Retinal pigment epithelial cell (primary cell): Measurements from ENCODE around the gene TBC1D9.

Experiments used
- DNase-seq: peaks from one replicate; pipeline ENCODE4 v3.0.0-alpha.2; 2010; ENCODE audit warnings: low read depth
- H3K4me3 ChIP-seq: 2 replicates; pipeline ENCODE4 v1.5.1; 2011; ENCODE audit warnings: mild to moderate bottlenecking, low read length, control low read depth, moderate library complexity
- TF ChIP-seq, protein P1 (sequence below): conservative IDR thresholded peaks from 2 replicates; pipeline ENCODE4 v1.5.1; 2011; ENCODE audit warnings: low read depth, low read length, control low read depth, inconsistent platforms

Gene TBC1D9

DNA sequence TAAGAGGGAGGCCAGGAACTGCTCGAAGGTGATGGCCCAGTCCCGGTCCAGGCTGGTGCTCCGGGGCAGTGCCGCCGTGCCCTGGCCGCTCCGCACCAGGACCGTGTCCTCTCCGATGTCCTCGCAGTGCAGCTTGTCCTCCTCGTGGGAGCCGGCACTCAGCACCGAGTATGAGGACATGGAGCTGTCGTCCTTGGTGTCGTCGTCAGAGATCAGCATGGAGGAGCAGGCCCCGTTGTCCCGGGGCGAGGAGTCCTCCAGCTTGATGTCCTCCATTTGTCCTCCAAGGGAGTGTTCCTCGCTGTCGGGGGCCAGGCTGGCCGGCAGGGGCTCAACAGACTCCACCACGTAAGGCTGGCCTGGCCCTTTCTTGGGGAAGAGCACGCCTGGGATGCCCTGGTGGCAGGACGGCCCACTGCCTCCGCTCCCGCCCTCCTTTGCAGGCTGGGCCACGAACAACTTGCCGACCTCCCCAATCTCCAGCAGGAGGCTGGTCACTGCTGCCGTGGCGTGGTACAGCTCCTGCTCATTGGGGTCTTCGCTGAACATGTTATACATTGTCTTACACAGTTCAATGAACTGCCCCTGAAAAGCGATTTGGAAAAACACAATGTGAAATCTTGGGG lies 133.7 kb downstream of the TBC1D9 start:
- no peak overlapping the region for H3K4me3 ChIP-seq

GRCh38 chr4:140621161-140621560 lies 135.0 kb downstream of the TBC1D9 start:
- TF ChIP-seq, protein P1, sequence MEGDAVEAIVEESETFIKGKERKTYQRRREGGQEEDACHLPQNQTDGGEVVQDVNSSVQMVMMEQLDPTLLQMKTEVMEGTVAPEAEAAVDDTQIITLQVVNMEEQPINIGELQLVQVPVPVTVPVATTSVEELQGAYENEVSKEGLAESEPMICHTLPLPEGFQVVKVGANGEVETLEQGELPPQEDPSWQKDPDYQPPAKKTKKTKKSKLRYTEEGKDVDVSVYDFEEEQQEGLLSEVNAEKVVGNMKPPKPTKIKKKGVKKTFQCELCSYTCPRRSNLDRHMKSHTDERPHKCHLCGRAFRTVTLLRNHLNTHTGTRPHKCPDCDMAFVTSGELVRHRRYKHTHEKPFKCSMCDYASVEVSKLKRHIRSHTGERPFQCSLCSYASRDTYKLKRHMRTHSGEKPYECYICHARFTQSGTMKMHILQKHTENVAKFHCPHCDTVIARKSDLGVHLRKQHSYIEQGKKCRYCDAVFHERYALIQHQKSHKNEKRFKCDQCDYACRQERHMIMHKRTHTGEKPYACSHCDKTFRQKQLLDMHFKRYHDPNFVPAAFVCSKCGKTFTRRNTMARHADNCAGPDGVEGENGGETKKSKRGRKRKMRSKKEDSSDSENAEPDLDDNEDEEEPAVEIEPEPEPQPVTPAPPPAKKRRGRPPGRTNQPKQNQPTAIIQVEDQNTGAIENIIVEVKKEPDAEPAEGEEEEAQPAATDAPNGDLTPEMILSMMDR: no peak

More for the DNA sequence above, 133.7 kb downstream of the TBC1D9 start:
- DNase-seq: no peak
- TF ChIP-seq, protein P1: no peak

DNA sequence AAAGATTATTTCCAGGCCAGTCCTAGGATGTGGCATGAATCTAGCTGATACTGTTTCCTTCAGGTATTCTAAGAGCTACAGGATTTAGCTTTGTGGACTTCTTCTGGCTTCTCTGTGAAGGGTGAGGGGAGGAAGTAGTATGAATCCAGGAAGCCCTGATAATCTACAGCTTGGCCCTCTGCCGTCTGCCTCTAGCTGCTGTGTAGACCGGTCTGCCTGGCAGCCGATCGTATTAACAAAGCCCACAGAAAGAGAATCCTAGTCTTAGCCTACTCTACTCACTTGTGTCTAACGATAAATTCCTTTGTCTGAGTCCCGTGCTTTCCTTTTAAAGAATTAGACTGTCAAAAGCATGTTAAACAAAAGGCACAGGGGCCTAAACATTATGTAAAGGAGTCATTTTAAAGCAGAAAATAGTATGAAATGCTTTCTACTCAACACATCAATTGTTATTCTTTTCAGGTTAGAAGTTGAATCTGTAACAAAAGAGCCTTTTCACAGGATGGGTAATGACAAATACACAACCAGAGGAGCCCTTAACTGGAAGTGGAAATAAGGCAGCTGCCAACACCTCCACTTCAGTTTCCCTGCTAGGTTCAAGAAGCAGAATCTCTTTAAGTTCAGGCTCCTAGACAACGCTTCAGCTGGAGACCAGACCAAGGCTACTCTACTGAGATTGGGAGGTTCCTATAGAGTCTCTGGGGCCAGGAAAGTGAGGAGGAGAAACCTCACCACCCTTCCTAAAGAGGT lies 138.5 kb downstream of the TBC1D9 start:
- H3K4me3 ChIP-seq: no peak overlapping the region
- TF ChIP-seq, protein P1: peak; percentile 10
- DNase-seq: peak; percentile 21

More at GRCh38 chr4:140621161-140621560, 135.0 kb downstream of the TBC1D9 start:
- H3K4me3 ChIP-seq: no peak overlapping the region
- DNase-seq: no peak

DNA sequence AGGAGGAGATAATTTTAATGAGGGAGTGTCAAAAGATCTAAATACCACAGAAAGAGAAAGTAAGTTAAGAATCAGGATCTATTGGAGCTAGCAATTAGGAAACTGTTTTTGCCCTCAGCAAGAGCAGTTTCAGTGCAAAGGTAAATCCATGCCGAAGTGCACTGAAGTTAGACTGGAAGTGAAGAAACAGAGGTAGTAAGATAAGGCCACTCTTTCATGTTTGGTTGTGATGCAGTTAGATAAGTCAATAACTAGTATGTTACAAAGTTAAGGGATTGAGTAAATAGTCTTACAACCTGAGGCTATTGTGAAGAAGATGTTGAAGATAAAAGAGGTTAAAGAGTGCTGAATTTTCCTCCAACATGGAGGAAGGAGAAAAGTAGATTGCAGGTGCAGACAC lies 140.7 kb downstream of the TBC1D9 start:
- TF ChIP-seq, protein P1: no peak
- no peak overlapping the region for H3K4me3 ChIP-seq
- DNase-seq: no peak

- DNase-seq: no peak
- no peak overlapping the region for H3K4me3 ChIP-seq
- TF ChIP-seq, protein P1: no peak
Observed at GRCh38 chr4:140612357-140612756, 143.8 kb downstream of the TBC1D9 start.

GRCh38 chr4:140611854-140612253 lies 144.3 kb downstream of the TBC1D9 start:
- DNase-seq: no peak
- no peak overlapping the region for H3K4me3 ChIP-seq
- TF ChIP-seq, protein P1: no peak
